Measurements from ENCODE around the gene GPR34.

- TF ChIP-seq ZNF274 (IDR thresholded peaks at IDR 0.05; ENCODE audit: low read depth, low read length) (no peak), YY1 (IDR thresholded peaks at IDR 0.05; ENCODE audit: insufficient read depth, insufficient read length) (no peak), SUZ12 (IDR thresholded peaks at IDR 0.05; ENCODE audit: extremely low read depth, insufficient read depth, insufficient read length) (no peak)
Measured at GRCh38 chrX:41705042-41705441, 16.3 kb downstream of the GPR34 start.

Measured in NT2/D1 (cell line).